Measurements from ENCODE around the gene ANKRD13C. TPM values are rescaled to one million over a fixed set of nuclear protein-coding genes. Genes with fewer than 3 reads are reported as not detected.

ANKRD13C gene
- total RNA-seq, 3 donors from 2014 or later = 20.8 to 29.9 (median 28.5) TPM

DNA sequence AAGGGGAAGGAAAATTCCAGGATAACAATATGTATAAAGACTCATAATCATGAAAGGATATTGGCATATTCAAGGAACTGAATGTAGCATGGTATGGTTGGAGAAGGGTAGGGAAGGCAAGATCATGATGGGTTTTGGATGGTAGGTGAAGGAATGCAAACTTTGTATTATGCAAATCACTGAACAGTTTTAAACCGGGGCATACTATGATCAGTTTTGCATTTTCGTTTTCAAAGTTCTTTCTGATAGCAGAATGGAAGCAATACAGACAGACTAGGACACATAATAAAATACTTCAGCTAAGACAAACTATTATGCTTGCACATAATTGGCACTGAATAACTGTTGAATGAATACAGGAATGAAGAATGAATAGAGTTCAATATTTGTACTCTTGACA is 42.1 kb upstream of the ANKRD13C start:
- Histone ChIP-seq H3K36me3 (no peaks in the 10 kb centered on the region), H3K9me3 (no peaks in the 10 kb centered on the region), H3K27ac (no peak overlapping the region), H3K4me3 (no peak overlapping the region), H3K27me3 (no peaks in the 10 kb centered on the region), H3K4me1 (no peaks in the 10 kb centered on the region)
- TF ChIP-seq, protein P1, sequence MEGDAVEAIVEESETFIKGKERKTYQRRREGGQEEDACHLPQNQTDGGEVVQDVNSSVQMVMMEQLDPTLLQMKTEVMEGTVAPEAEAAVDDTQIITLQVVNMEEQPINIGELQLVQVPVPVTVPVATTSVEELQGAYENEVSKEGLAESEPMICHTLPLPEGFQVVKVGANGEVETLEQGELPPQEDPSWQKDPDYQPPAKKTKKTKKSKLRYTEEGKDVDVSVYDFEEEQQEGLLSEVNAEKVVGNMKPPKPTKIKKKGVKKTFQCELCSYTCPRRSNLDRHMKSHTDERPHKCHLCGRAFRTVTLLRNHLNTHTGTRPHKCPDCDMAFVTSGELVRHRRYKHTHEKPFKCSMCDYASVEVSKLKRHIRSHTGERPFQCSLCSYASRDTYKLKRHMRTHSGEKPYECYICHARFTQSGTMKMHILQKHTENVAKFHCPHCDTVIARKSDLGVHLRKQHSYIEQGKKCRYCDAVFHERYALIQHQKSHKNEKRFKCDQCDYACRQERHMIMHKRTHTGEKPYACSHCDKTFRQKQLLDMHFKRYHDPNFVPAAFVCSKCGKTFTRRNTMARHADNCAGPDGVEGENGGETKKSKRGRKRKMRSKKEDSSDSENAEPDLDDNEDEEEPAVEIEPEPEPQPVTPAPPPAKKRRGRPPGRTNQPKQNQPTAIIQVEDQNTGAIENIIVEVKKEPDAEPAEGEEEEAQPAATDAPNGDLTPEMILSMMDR (IDR thresholded peaks at IDR 0.05) = no peak
- TF ChIP-seq POLR2AphosphoS5 (IDR thresholded peaks at IDR 0.05) (no peak), POLR2A (IDR thresholded peaks at IDR 0.05) (no peak)
- intact Hi-C loops (cut with DNase I; ENCODE audit: low total_unique reads) = no loop called here
- no peak for DNase-seq (ENCODE audit: low spot score in 2 of 2)

DNA sequence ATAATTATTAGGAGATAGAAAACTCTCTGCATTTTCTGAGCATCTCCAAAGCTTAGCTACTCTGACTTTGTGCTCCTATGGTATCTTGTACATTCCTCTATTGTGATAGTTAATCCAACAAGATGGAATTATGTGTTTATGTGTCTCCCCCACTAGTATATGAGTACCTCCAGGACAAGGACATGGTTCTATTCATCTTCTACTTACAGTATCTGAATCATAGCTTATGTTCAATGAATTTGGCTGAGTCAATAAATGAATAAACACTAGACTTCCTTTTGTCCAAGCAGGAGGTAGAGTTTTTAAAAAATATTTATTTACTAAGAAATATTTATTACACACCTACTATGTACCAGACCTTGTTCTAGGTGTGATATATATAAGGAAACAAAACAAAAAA is 38.1 kb upstream of the ANKRD13C start:
- no peak overlapping the region for H3K4me3 ChIP-seq
- H3K36me3 ChIP-seq = no peaks in the 10 kb centered on the region
- no peaks in the 10 kb centered on the region for H3K9me3 ChIP-seq
- no peaks in the 10 kb centered on the region for H3K4me1 ChIP-seq
- H3K27me3 ChIP-seq = no peaks in the 10 kb centered on the region
- no peak for TF ChIP-seq POLR2AphosphoS5 (IDR thresholded peaks at IDR 0.05)
- TF ChIP-seq POLR2A (IDR thresholded peaks at IDR 0.05) = no peak
- TF ChIP-seq, protein P1 (IDR thresholded peaks at IDR 0.05) = no peak
- H3K27ac ChIP-seq = no peak overlapping the region
- intact Hi-C loops (cut with DNase I; ENCODE audit: low total_unique reads) = no loop called here
- no peak for DNase-seq (ENCODE audit: low spot score in 2 of 2)

DNA sequence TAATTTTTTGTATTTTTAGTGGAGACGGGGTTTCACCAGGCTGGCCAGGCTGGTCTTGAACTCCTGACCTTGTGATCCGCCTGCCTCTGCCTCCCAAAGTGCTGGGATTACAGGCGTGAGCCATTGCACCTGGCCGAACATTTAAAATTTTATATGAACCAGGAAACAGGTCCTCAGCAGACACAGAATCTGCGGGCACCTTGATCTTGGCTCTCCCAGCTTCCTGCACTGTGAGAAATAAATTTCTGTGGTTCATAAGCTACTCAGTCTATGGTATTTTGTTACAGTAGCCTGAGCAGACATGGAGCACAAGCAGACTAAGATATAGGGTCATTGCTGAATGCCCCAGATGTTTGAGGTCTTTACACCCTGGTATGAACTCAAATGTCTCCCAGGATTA is 33.0 kb upstream of the ANKRD13C start:
- Histone ChIP-seq H3K4me1 (no peaks in the 10 kb centered on the region), H3K27me3 (no peaks in the 10 kb centered on the region), H3K27ac (no peak overlapping the region), H3K36me3 (no peaks in the 10 kb centered on the region), H3K4me3 (no peak overlapping the region), H3K9me3 (no peaks in the 10 kb centered on the region)
- TF ChIP-seq POLR2AphosphoS5 (IDR thresholded peaks at IDR 0.05) = no peak
- TF ChIP-seq POLR2A (IDR thresholded peaks at IDR 0.05) = no peak
- TF ChIP-seq, protein P1 (IDR thresholded peaks at IDR 0.05) = no peak
- intact Hi-C loops (cut with DNase I; ENCODE audit: low total_unique reads) = no loop called here
- no peak for DNase-seq (ENCODE audit: low spot score in 2 of 2)

DNA sequence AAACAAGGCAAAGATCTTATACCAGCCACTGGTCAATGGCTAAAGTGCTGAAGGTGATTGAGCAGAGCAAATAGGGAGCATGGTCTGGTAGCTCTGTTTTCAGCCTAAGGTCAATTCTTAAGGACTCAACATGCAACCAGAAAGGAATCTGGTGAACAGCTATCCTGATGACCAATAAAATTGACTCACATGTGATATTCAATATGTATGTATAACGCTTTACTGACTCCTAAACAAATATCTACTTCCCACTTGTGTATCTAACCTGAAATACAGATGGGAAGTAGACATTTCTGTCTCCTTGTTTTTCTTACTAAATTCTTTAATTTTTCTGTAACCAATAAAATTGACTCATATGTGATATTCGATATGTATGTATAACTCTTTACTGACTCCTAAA is 31.6 kb upstream of the ANKRD13C start:
- no peaks in the 10 kb centered on the region for H3K27me3 ChIP-seq
- TF ChIP-seq POLR2AphosphoS5 (IDR thresholded peaks at IDR 0.05) (no peak), POLR2A (IDR thresholded peaks at IDR 0.05) (no peak)
- TF ChIP-seq, protein P1 (IDR thresholded peaks at IDR 0.05) = no peak
- H3K27ac ChIP-seq = no peak overlapping the region
- H3K4me1 ChIP-seq = no peaks in the 10 kb centered on the region
- H3K4me3 ChIP-seq = no peak overlapping the region
- H3K36me3 ChIP-seq = no peaks in the 10 kb centered on the region
- intact Hi-C loops (cut with DNase I; ENCODE audit: low total_unique reads) = no loop called here
- no peak for DNase-seq (ENCODE audit: low spot score in 2 of 2)
- H3K9me3 ChIP-seq = no peaks in the 10 kb centered on the region

DNA sequence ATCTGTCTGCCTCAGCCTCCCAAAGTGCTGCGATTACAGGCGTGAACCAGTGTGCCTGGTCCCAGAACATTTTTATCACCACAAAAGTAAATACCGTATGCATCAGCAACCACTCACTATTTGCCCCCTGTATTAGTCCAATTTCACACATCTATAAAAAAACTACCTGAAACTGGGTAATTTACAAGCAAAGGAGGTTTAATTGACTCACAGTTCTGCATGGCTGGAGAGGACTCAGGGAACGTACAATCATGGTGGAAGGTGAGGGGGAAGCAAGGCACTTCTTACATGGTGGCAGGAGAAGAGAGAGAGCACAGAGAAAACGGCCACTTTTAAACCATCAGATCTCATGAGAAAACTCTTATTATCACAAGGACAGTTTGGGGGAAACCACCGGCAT is 31.0 kb upstream of the ANKRD13C start:
- no peak overlapping the region for H3K4me3 ChIP-seq
- H3K27ac ChIP-seq = no peak overlapping the region
- H3K9me3 ChIP-seq = no peaks in the 10 kb centered on the region
- TF ChIP-seq POLR2AphosphoS5 (IDR thresholded peaks at IDR 0.05) (no peak), POLR2A (IDR thresholded peaks at IDR 0.05) (no peak)
- TF ChIP-seq, protein P1 (IDR thresholded peaks at IDR 0.05) = no peak
- DNase-seq (ENCODE audit: low spot score in 2 of 2) = no peak
- no peaks in the 10 kb centered on the region for H3K4me1 ChIP-seq
- intact Hi-C loops (cut with DNase I; ENCODE audit: low total_unique reads) = no loop called here
- no peaks in the 10 kb centered on the region for H3K36me3 ChIP-seq
- H3K27me3 ChIP-seq = no peaks in the 10 kb centered on the region
